HG03378 (cell line): ENCODE measurements around the gene KYAT1.
A peak's percentile ranks its signal among the peaks of the same experiment; 100 is the strongest.

Experiments used
- ATAC-seq: cut with Tn5 transposase; IDR thresholded peaks from one replicate; pipeline ENCODE4 v1.9.1; 2021; ENCODE audit warnings: mild to moderate bottlenecking, moderate library complexity; ENCODE audit not compliant: unreplicated experiment

Gene KYAT1

GRCh38 chr9:128881884-128882676, at the start of gene KYAT1, which contains the start of gene LRRC8A:
Gene KYAT1 (minus strand): TSS chr9:128881950. CDS start chr9:128845405, 36,545 bp downstream.
Gene LRRC8A (plus strand): TSS chr9:128882133. CDS start chr9:128907165, 25,032 bp downstream.
- ATAC-seq = peak; percentile 80

GRCh38 chr9:128929560-128929959, 47.8 kb upstream of the KYAT1 start:
- no peak for ATAC-seq

GRCh38 chr9:128928624-128929023, 46.9 kb upstream of the KYAT1 start:
- no peak for ATAC-seq

DNA sequence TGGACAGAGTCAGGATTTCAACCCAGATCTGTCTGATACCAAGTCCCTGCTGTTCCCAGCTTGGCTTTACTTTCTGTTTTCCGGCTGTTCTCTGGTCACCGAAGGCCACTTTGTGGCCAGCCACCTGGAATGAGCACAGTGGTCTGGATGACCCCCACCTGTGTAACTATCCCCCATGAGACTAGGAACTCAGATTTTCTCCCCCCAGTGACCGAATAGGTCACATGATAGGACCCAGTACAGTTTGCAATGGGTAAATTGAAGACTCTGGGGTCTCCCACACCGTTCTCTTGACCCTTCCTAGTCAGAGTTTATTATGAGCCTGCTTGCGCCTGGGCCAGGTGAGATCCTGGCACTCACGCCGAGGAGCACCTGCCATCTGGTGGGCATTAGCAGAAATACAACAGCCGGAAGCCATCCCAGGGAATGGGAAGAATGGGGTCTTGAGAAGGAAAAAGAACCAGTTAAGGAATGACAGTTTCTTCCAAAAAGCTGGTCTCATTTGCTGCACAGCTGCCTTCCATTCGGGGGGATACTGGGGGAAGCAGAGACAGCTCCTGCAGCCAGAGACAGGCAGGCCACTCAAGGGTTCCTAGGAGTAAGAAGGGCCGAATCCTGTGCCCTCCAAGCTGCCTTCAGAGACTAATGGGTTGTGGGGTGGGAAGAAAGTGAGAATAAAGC, 46.1 kb upstream of the KYAT1 start:
- no peak for ATAC-seq

- no peak for ATAC-seq
Observed at GRCh38 chr9:128923493-128923883, 41.7 kb upstream of the KYAT1 start.

DNA sequence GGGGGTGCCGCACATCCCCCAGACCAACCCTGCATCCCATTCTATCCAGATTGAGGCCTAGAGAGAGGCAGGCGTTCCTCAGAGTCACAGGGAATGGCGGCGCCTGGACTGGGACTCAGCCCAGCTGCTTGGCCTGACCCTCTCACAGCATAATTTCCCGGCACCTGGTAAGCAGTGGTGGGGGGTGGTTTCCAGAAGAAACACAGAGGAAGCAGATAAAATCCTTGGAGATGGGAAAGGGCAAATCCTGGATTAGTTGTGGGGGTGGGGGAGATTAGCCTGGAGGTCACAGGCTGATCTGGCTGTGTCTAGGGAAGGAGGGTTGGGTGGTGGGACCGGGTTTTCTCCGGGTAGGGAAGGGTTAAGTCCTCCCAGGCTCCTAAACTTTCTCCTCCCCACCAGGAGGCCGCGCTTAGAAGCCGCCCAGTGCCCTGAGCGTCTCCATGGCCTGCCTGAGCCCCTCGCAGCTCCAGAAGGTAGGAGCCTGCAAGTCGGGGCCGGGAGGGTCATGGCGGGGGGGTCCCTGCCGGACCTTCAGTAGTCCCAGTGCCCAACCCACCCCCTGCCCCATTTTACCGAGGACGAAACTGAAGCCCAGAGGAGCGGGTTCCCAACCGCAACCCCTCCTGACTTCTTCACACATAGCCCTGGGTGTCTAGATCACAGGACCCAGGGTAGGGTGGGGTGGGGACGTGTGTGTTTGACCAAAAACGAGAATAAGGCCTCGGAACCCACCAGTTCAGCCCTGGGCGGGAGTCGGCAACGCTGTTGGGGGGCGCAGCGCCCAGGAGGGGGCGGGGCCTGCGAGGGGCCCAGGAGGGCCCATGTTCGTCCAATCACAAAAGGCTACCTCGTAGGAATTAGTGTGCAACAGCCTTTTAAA, 40.4 kb upstream of the KYAT1 start:
- no peak for ATAC-seq

DNA sequence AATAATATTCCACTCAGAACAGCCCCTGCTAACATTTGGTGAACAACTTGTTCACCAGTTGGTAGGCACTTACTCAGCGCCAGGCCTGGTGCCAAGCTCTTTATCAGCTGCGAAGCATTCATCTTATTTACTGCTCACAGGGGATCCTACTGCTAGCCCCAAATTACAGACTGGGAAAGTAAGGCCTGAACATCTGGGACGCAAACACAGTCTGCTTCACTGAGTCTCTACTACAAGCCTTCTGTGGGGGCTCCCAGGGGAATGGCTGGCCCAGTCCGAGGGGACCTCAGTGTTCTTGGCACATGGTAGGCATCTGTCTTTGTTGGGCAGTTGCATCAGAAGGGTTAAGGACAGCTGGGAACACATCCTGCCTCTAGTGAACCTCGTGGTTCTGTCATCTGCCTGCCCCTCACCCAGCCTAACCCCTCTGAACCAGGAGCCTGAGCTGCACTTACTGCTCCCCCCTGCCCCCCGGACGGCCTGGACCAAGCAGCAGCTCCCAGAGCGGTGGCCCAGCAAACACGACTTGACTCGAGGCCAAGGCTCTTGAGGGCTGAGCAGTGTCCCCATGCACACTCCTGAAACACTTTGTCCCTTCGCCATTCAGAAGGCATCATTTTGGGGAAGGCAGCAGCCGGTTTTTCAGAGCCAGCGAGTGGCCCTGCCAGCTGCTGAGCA, 38.8 kb upstream of the KYAT1 start, which contains the start of gene PHYHD1:
Gene PHYHD1, plus strand, starts transcription at position 602 of the 678 bp plus-strand sequence. CDS start 1,342 bp downstream, outside the sequence.
- no peak for ATAC-seq

DNA sequence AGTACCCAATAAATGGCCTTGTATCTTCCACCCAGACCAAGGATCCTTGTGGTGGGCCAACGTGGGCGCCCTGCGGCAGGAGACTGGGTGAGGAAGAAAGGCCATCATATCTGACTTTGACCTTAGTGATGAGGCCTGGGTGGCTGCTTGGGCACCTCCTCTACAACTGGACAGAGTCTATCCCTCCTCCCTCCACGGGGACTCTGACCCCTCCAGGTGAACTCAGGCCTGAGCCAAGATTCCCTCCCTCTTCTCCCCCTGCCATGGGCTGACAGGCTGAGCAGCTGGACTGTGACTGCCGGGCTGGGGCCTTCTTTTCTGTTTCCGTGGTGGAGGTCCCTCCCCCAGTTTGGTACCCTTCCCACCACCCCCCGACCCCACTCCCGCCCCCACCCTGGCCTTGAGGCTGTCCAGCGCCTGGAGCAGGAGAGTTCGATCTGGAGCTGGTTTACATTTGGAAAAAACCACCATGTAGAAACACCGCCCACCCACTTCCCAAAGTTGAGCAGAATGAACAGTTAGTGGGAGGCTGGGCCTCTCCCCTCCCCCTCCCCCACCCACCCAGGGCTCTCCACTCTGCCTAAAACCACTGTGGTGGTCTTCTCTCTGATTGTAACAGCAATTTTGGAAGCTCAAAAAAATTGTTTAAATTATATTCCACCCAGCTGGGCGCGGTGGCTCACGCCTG, 37.8 kb upstream of the KYAT1 start:
- ATAC-seq = no peak

DNA sequence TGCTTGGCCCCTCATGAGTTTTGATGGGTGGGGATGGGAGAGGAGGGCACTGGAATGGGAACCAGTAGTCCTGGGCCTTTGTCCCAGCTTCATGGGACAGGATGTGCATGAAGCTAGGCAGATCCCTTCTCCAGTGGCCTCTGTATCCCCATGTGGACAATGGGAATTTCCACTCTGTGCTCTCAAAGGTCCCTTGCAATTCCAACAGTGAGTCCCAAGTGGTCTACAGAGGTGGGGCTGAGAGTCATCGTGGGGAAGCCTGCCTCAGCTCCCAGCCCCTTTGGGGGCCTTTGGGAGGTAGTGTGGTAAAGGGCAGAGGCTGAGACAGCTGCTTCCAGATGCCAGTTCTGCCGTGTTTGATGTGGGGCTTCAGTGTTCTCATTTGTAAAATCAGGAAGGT, 37.2 kb upstream of the KYAT1 start:
- no peak for ATAC-seq

DNA sequence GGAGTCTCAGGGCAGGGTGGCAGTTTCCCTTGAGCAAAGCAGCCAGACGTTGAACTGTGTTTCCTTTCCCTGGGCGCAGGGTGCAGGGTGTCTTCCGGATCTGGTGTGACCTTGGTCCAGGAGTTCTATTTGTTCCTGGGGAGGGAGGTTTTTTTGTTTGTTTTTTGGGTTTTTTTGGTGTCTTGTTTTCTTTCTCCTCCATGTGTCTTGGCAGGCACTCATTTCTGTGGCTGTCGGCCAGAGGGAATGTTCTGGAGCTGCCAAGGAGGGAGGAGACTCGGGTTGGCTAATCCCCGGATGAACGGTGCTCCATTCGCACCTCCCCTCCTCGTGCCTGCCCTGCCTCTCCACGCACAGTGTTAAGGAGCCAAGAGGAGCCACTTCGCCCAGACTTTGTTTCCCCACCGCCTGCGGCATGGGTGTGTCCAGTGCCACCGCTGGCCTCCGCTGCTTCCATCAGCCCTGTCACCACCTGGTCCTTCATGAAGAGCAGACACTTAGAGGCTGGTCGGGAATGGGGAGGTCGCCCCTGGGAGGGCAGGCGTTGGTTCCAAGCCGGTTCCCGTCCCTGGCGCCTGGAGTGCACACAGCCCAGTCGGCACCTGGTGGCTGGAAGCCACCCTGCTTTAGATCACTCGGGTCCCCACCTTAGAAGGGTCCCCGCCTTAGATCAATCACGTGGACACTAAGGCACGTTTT, 35.5 kb upstream of the KYAT1 start:
- no peak for ATAC-seq

GRCh38 chr9:128916745-128917144, 35.0 kb upstream of the KYAT1 start:
- ATAC-seq = no peak

- ATAC-seq = no peak
Observed at GRCh38 chr9:128916204-128916603, 34.5 kb upstream of the KYAT1 start.

DNA sequence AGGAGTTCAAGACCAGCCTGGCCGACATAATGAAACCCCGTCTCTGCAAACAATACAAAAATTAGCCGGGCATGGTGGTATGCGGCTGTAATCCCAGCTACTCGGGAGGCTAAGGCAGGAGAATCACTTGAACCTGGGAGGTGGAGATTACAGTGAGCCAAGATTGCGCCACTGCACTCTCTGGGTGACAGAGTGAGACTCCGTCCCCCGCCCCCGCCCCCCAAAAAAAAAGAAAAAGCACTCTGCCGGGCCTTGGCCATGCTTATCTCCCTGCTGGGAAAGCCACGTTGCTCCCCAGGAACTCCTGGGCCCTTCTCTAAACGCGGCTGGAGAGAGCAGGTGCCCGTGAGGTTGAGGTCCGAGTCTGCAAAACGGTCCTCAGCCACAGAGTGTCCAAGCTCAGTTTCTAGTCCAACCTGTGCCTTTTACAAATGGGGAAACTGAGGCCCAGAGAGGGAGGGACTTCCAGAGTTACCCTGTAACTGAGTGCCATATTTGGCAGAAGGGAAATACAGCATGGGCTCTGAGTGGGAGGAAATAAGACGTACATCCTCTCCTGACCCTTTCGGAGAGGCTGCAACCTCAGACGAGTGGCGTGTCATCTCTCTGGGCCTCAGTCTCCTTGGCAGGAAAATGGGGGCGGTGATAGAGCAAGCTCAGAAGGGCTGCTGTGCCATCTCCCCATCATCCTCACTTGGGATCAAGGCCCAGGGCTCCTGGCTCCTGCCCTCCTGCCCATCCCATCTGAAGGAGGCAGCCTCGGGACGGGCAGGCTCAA, 32.4 kb upstream of the KYAT1 start:
- ATAC-seq = no peak

DNA sequence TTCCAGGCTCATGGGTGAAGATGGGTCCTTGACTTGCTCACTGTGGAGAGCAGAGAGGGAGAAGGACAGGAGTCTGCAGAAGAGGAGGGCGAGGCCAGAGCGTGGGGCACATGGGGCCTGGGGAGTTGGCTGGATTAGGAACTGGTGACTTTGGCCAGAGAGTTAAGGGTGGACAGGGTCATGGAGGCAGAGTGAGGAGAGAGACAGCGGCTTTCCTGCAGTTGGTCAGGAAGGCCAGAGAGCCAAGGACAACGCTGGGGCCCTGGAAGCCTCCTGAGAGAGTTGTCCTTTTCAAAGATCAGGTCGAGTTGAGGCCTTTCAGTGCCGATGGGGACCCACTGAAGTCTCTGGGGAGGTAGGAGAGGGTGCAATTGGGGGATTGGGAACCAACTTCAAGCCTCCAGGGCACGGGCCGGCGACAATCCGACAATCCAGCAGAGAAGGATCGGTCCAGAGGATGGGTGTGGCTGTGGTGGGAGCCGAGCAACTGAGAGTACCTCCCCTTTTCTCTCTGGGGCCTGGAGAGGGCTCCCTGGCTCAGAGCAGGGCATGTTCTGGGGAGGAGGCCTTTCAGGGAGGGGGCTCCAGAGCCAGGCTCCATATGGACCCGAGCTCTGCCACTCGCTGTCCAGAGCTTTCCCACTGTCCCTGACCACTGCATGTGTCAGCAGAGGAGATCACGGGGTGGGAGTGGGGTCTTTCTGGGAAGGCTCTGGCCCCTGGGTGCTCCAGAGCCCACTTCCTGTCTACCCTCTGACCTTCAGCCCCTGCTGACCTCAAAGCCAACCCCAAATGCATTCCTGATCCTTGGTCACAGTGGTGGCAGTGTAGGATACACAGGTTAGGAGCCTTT, 31.5 kb upstream of the KYAT1 start:
- no peak for ATAC-seq

GRCh38 chr9:128912270-128912853, 30.6 kb upstream of the KYAT1 start:
- ATAC-seq = no peak

- no peak for ATAC-seq
Observed at GRCh38 chr9:128911529-128912035, 29.8 kb upstream of the KYAT1 start.

DNA sequence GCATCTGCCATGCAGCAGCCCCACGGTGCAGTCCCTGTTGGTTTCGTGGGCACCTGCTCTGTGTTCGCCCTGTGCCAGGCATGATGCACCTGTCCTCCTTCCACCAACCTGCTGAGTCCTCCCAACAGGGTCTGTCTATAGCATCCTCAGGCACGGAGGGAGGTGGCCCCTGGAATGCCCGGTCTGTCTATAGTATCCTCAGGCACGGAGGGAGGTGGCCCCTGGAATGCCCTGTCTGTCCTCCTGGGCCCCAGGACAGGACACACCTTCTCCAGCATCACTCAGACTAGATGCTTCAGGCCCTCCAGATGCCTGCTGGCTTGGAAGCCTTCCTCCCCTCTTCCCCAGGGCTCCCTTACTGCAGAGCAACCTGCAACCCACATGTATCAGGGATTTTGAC, 29.2 kb upstream of the KYAT1 start:
- no peak for ATAC-seq
